HEK293 (cell line): Measurements from ENCODE around the gene DPT.

Experiments
- CTCF ChIP-seq: fragments of 450-650 bp; formaldehyde crosslinking; IDR thresholded peaks from 2 replicates; pipeline ENCODE4 v1.5.1; 2016; ENCODE audit warnings: missing biosample characterization, missing genetic modification characterization
- KLF10 ChIP-seq: fragments of 450-650 bp; IDR thresholded peaks from 2 replicates; pipeline ENCODE4 v1.5.1; 2018; ENCODE audit warnings: missing biosample characterization, mild to moderate bottlenecking, missing genetic modification characterization
- KLF16 ChIP-seq: fragments of 450-650 bp; formaldehyde crosslinking; IDR thresholded peaks from 2 replicates; pipeline ENCODE4 v1.5.1; 2017; ENCODE audit warnings: missing biosample characterization, missing genetic modification characterization
- ZNF76 ChIP-seq: fragments of 450-650 bp; formaldehyde crosslinking; IDR thresholded peaks from 2 replicates; pipeline ENCODE4; 2016; ENCODE audit warnings: low read depth, missing biosample characterization, missing genetic modification characterization, borderline replicate concordance
- ZXDB ChIP-seq: fragments of 450-650 bp; formaldehyde crosslinking; IDR thresholded peaks from 2 replicates; pipeline ENCODE4 v1.5.1; 2016; ENCODE audit warnings: missing biosample characterization, missing genetic modification characterization

DNA sequence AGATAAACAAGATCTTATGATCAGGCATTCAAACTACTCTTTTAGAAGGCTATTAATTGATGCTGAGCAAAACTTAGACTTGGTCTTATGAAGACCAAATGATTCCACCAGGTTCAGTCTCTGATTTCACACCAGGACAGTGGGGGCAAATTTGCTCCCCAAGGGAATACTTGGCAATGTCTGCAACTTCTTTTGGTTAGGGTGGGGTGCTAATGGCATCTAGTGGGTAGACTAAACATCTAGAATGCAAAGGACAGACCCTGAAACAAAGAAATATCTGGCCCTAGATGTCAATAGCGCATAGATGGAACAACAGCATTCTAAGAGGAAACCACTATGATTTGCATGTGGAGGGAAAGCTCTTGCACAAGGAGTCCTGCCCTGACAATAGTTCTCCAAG, 30.6 kb downstream of the DPT start:
- TF ChIP-seq ZNF76 (tag by site-specific recombination) = no peak
- no peak for TF ChIP-seq CTCF (tag by site-specific recombination)
- no peak for TF ChIP-seq KLF16 (tag by site-specific recombination)
- no peak for TF ChIP-seq ZXDB (tag by site-specific recombination)
- no peak for TF ChIP-seq KLF10 (tag by site-specific recombination)
